ENCODE results near the gene HCFC1.

HCFC1 gene

GRCh38 chrX:154013614-154014360 lies 42.2 kb upstream of the HCFC1 start:
- CTCF ChIA-PET, result interaction anchor here (0.6 to 3.5 kb wide), 17 partner anchors 11 to 386 kb away, joined by 3 to 26 read pairs (median 4); no protein-coding TSS in a partner anchor
- DNase-seq, result peak; percentile 37 to 72 (median 65)

GRCh38 chrX:154013001-154013421 lies 41.4 kb upstream of the HCFC1 start:
- Histone ChIP-seq H3K27me3 (replicated peaks in 2 of 5; ENCODE audit: control insufficient read depth in 4 of 5, insufficient read depth in 5 of 5, low read length in 4 of 5) (peaks cover 0 to 34% (median 0%) of the 10 kb centered on the region in 5 experiments), H3K4me1 (ENCODE audit: control extremely low read depth in 1 of 4, control insufficient read depth in 4 of 4, insufficient read depth in 4 of 4, low read length in 3 of 4) (peaks cover 0 to 17% (median 10%) of the 10 kb centered on the region in 4 experiments), H3K27ac (ENCODE audit: insufficient read depth in 1 of 2, low read depth in 1 of 2, low read length in 2 of 2, poor library complexity in 1 of 2, severe bottlenecking in 2 of 2) (no peak overlapping the region), H3K9me3 (ENCODE audit: control extremely low read depth in 1 of 5, control insufficient read depth in 4 of 5, insufficient read depth in 2 of 5, low read depth in 1 of 5, low read length in 4 of 5) (no peaks in the 10 kb centered on the region), H3K36me3 (ENCODE audit: control insufficient read depth in 4 of 4, insufficient read depth in 4 of 4, low read length in 3 of 4) (peaks cover 0 to 70% (median 30%) of the 10 kb centered on the region in 4 experiments), H3K4me3 (ENCODE audit: control insufficient read depth in 1 of 7, extremely low read depth in 1 of 7, insufficient read depth in 4 of 7, low read depth in 2 of 7, low read length in 6 of 7) (peak overlapping the region in 1 of 7 experiments; percentile 4)
- POLR2A ChIA-PET, result interaction anchor here (1.0 to 1.1 kb wide), 2 partner anchors 11 to 349 kb away, joined by 3 read pairs; no protein-coding TSS in a partner anchor
- DNase-seq, result no peak
- WGBS (ENCODE audit: insufficient coverage), result 85% methylated on average over 17 of the region's 17 CpGs
- CTCF ChIA-PET, result interaction anchor here (0.7 to 3.5 kb wide), 11 partner anchors 10 to 60 kb away, joined by 3 to 26 read pairs (median 5); no protein-coding TSS in a partner anchor

More at GRCh38 chrX:154013614-154014360, 42.2 kb upstream of the HCFC1 start:
- Histone ChIP-seq H3K27ac (ENCODE audit: insufficient read depth in 1 of 2, low read depth in 1 of 2, low read length in 2 of 2, poor library complexity in 1 of 2, severe bottlenecking in 2 of 2) (no peak overlapping the region), H3K9me3 (ENCODE audit: control extremely low read depth in 1 of 5, control insufficient read depth in 4 of 5, insufficient read depth in 2 of 5, low read depth in 1 of 5, low read length in 4 of 5) (no peaks in the 10 kb centered on the region), H3K27me3 (replicated peaks in 2 of 5; ENCODE audit: control insufficient read depth in 4 of 5, insufficient read depth in 5 of 5, low read length in 4 of 5) (peaks cover 0 to 37% (median 0%) of the 10 kb centered on the region in 5 experiments), H3K4me3 (ENCODE audit: control insufficient read depth in 1 of 7, extremely low read depth in 1 of 7, insufficient read depth in 4 of 7, low read depth in 2 of 7, low read length in 6 of 7) (no peak overlapping the region), H3K36me3 (ENCODE audit: control insufficient read depth in 4 of 4, insufficient read depth in 4 of 4, low read length in 3 of 4) (peaks cover 0 to 74% (median 31%) of the 10 kb centered on the region in 4 experiments), H3K4me1 (ENCODE audit: control extremely low read depth in 1 of 4, control insufficient read depth in 4 of 4, insufficient read depth in 4 of 4, low read length in 3 of 4) (peaks cover 0 to 21% (median 17%) of the 10 kb centered on the region in 4 experiments)
- WGBS (ENCODE audit: insufficient coverage), result 52% methylated on average over 18 of the region's 20 CpGs
- POLR2A ChIA-PET, result interaction anchor here (0.6 to 1.1 kb wide), 2 partner anchors 14 to 348 kb away, joined by 3 to 5 read pairs; no protein-coding TSS in a partner anchor

GRCh38 chrX:154012336-154012991 lies 40.8 kb upstream of the HCFC1 start:
- Histone ChIP-seq H3K4me3 (ENCODE audit: control insufficient read depth in 1 of 7, extremely low read depth in 1 of 7, insufficient read depth in 4 of 7, low read depth in 2 of 7, low read length in 6 of 7) (peak overlapping the region in 1 of 7 experiments; percentile 4), H3K4me1 (ENCODE audit: control extremely low read depth in 1 of 4, control insufficient read depth in 4 of 4, insufficient read depth in 4 of 4, low read length in 3 of 4) (peaks cover 0 to 19% (median 7%) of the 10 kb centered on the region in 4 experiments), H3K36me3 (ENCODE audit: control insufficient read depth in 4 of 4, insufficient read depth in 4 of 4, low read length in 3 of 4) (peaks cover 0 to 66% (median 31%) of the 10 kb centered on the region in 4 experiments), H3K9me3 (ENCODE audit: control extremely low read depth in 1 of 5, control insufficient read depth in 4 of 5, insufficient read depth in 2 of 5, low read depth in 1 of 5, low read length in 4 of 5) (no peaks in the 10 kb centered on the region), H3K27me3 (replicated peaks in 2 of 5; ENCODE audit: control insufficient read depth in 4 of 5, insufficient read depth in 5 of 5, low read length in 4 of 5) (peaks cover 0 to 31% (median 0%) of the 10 kb centered on the region in 5 experiments), H3K27ac (ENCODE audit: insufficient read depth in 1 of 2, low read depth in 1 of 2, low read length in 2 of 2, poor library complexity in 1 of 2, severe bottlenecking in 2 of 2) (no peak overlapping the region)
- CTCF ChIA-PET, result interaction anchor here (0.7 to 3.5 kb wide), 10 partner anchors 9 to 59 kb away, joined by 3 to 26 read pairs (median 4); no protein-coding TSS in a partner anchor
- no peak for DNase-seq
- WGBS (ENCODE audit: insufficient coverage), result 85% methylated on average over 16 of the region's 17 CpGs
- POLR2A ChIA-PET, result interaction anchor here (1.0 to 1.1 kb wide), 2 partner anchors 10 to 350 kb away, joined by 3 read pairs; no protein-coding TSS in a partner anchor

- POLR2A ChIA-PET, result no interaction called here
Observed at GRCh38 chrX:154011376-154012335, 40.0 kb upstream of the HCFC1 start.

GRCh38 chrX:154010330-154011087 lies 38.9 kb upstream of the HCFC1 start:
- peaks cover 0 to 34% (median 0%) of the 10 kb centered on the region in 5 experiments for H3K27me3 ChIP-seq (replicated peaks in 2 of 5; ENCODE audit: control insufficient read depth in 4 of 5, insufficient read depth in 5 of 5, low read length in 4 of 5)
- H3K4me1 ChIP-seq (ENCODE audit: control extremely low read depth in 1 of 4, control insufficient read depth in 4 of 4, insufficient read depth in 4 of 4, low read length in 3 of 4), result peaks cover 0 to 19% (median 7%) of the 10 kb centered on the region in 4 experiments
- peaks cover 0 to 52% (median 21%) of the 10 kb centered on the region in 4 experiments for H3K36me3 ChIP-seq (ENCODE audit: control insufficient read depth in 4 of 4, insufficient read depth in 4 of 4, low read length in 3 of 4)
- WGBS (ENCODE audit: insufficient coverage), result 92% methylated on average over 18 of the region's 18 CpGs
- ChIA-PET POLR2A (interaction anchor here (0.8 kb wide), 1 partner anchor 532 kb away, joined by 3 read pairs; no protein-coding TSS in a partner anchor), CTCF (no interaction called here)
- H3K4me3 ChIP-seq (ENCODE audit: control insufficient read depth in 1 of 7, extremely low read depth in 1 of 7, insufficient read depth in 4 of 7, low read depth in 2 of 7, low read length in 6 of 7), result no peak overlapping the region
- H3K9me3 ChIP-seq (ENCODE audit: control extremely low read depth in 1 of 5, control insufficient read depth in 4 of 5, insufficient read depth in 2 of 5, low read depth in 1 of 5, low read length in 4 of 5), result no peaks in the 10 kb centered on the region
- DNase-seq, result no peak
- no peak overlapping the region for H3K27ac ChIP-seq (ENCODE audit: insufficient read depth in 1 of 2, low read depth in 1 of 2, low read length in 2 of 2, poor library complexity in 1 of 2, severe bottlenecking in 2 of 2)

More at GRCh38 chrX:154011376-154012335, 40.0 kb upstream of the HCFC1 start:
- Histone ChIP-seq H3K27me3 (replicated peaks in 2 of 5; ENCODE audit: control insufficient read depth in 4 of 5, insufficient read depth in 5 of 5, low read length in 4 of 5) (peaks cover 0 to 36% (median 0%) of the 10 kb centered on the region in 5 experiments), H3K9me3 (ENCODE audit: control extremely low read depth in 1 of 5, control insufficient read depth in 4 of 5, insufficient read depth in 2 of 5, low read depth in 1 of 5, low read length in 4 of 5) (no peaks in the 10 kb centered on the region), H3K4me3 (ENCODE audit: control insufficient read depth in 1 of 7, extremely low read depth in 1 of 7, insufficient read depth in 4 of 7, low read depth in 2 of 7, low read length in 6 of 7) (no peak overlapping the region), H3K4me1 (ENCODE audit: control extremely low read depth in 1 of 4, control insufficient read depth in 4 of 4, insufficient read depth in 4 of 4, low read length in 3 of 4) (peaks cover 0 to 19% (median 7%) of the 10 kb centered on the region in 4 experiments), H3K27ac (ENCODE audit: insufficient read depth in 1 of 2, low read depth in 1 of 2, low read length in 2 of 2, poor library complexity in 1 of 2, severe bottlenecking in 2 of 2) (no peak overlapping the region), H3K36me3 (ENCODE audit: control insufficient read depth in 4 of 4, insufficient read depth in 4 of 4, low read length in 3 of 4) (peaks cover 0 to 63% (median 28%) of the 10 kb centered on the region in 4 experiments)
- WGBS (ENCODE audit: insufficient coverage), result 90% methylated on average over 15 of the region's 18 CpGs
- no peak for DNase-seq
- CTCF ChIA-PET, result interaction anchor here (1.2 to 3.5 kb wide), 2 partner anchors 8 to 59 kb away, joined by 5 to 26 read pairs; no protein-coding TSS in a partner anchor

Data from common myeloid progenitor, CD34-positive (primary cell).